GM13976 (cell line): ENCODE data around the gene SATB1.
A peak's percentile ranks its signal among the peaks of the same experiment; 100 is the strongest.
"Not testable (repeated sequence)": the region's sequence is repeated elsewhere in the genome, so short reads cannot be mapped to it uniquely, and the experiment has no call there.

Experiments
- DNase-seq: peaks from one replicate; pipeline ENCODE4 v3.0.0; 2012; ENCODE audit warnings: low spot score
- in situ Hi-C: fragments of 300-500 bp; cut with MboI; formaldehyde crosslinking; loops from one replicate; pipeline ENCODE4 v1.12.0; 2022; ENCODE audit warnings: low sequenced_read_pairs, mixed read lengths, inconsistent platforms; ENCODE audit not compliant: unreplicated experiment
- TF ChIP-seq, protein P1 (sequence below): IDR thresholded peaks from 2 replicates; pipeline ENCODE4 v1.5.1; 2012; ENCODE audit warnings: borderline replicate concordance, mild to moderate bottlenecking; ENCODE audit not compliant: insufficient read depth; ENCODE audit errors: extremely low read depth, missing control alignments, control extremely low read depth

The SATB1 gene

DNA sequence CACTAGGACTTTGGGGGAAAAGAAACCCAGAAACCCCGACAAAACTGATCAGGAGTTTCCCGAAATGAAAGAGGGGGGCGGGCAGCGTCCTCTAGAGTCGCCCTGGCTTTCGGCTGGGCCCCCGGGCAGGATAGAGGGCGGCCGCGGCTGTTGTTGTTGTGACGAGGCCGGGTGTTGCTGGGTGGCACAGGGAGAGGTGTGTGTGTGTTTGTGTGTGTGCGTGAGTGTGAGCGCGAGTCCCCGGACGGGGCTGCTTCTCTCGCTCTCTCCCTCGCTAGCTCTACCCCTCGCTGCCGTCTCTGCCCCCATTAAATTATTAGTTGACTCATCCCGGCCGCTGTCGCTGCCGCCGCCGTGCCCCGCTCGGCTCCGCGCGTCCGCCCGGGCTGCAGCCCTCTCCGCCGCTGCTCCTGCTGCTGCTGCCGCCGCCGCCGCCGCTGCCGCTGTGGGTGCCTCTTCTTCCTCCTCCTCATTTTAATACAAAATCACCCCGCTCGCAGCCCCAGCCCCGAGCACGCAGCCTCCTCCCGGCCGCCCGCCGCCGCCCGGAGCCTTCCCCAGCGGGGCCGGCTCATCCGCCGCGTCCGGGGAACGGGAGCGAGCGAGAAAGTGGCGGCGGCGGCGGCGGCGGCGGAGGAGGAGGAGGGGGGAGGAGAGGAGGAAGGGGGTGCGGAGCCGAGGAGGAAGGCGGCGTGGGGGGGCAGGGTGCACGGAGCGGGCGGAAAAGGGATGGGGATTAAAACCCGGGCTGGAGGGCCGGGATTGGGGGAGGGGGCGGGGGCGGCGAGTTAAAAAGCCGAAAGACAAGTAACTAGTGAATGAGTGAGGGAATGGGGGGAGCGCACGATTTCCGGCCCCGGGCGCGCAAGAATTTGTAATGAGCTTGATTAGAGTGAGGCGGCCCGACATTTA lies at the start of gene SATB1:
Gene SATB1, minus strand, starts transcription at position 611 of the 912 bp plus-strand sequence. CDS start 4,372 bp downstream, outside the sequence.
- TF ChIP-seq, protein P1, sequence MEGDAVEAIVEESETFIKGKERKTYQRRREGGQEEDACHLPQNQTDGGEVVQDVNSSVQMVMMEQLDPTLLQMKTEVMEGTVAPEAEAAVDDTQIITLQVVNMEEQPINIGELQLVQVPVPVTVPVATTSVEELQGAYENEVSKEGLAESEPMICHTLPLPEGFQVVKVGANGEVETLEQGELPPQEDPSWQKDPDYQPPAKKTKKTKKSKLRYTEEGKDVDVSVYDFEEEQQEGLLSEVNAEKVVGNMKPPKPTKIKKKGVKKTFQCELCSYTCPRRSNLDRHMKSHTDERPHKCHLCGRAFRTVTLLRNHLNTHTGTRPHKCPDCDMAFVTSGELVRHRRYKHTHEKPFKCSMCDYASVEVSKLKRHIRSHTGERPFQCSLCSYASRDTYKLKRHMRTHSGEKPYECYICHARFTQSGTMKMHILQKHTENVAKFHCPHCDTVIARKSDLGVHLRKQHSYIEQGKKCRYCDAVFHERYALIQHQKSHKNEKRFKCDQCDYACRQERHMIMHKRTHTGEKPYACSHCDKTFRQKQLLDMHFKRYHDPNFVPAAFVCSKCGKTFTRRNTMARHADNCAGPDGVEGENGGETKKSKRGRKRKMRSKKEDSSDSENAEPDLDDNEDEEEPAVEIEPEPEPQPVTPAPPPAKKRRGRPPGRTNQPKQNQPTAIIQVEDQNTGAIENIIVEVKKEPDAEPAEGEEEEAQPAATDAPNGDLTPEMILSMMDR = no peak
- DNase-seq = peak; percentile 45
- in situ Hi-C loops = no loop called here

DNA sequence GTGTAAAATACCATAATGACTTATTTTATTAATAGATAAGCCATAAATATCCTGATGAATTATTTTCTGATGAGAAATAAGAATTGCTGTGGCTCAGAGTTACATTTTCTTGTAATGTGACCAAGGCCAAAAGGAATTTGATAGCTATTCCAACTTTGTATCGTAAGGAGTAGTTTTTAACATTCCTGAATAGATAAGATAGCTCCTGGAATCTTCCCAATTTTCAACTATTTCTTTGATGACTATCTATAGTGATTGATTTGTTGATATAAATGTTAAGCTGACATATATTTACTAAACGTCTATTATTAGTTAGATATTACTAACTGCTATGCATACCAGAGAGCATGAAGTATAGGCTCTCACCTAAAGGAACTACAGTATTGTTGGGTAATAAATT lies 49.1 kb upstream of the SATB1 start:
- DNase-seq = no peak
- TF ChIP-seq, protein P1 = no peak
- in situ Hi-C loops = no loop called here

DNA sequence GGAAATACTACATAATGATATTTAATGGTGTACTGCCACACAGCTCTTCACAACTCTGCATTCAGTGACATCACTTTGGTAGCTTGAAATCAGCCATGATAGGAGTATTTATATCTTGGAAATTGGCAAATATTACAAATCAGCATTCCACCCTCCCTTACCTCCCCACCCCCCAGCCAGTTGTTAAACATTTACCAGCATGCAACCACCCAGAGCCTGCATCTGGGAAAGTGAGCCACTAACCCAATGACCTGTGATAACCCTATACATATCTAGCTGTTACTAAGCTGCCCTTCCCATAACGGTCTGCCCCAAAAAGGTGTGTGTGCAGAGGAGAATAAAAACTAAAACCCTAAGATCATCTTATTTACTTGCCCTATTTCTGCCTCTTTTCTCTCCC lies 44.6 kb upstream of the SATB1 start:
- no peak for DNase-seq
- TF ChIP-seq, protein P1 = no peak
- in situ Hi-C loops = no loop called here

DNA sequence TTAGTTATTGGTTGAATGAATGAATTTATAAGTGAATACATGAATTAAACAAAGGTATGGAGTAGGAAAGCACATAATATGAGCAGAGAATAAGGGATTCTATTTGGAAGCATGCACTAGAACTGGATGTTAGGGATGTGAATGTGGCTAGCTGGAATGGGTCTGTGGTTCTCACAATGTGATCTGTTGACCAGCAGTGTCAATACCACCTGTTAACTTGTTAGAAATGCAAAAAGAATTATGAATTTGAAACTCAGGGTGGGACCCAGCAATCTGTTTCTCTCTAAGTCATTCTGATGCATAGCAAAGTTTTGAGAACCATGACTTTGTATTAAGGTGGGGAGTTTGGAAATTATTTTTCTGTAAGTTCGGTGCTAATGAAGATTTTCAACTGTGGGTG lies 41.0 kb upstream of the SATB1 start:
- in situ Hi-C loops = no loop called here
- TF ChIP-seq, protein P1 = no peak
- DNase-seq = no peak

DNA sequence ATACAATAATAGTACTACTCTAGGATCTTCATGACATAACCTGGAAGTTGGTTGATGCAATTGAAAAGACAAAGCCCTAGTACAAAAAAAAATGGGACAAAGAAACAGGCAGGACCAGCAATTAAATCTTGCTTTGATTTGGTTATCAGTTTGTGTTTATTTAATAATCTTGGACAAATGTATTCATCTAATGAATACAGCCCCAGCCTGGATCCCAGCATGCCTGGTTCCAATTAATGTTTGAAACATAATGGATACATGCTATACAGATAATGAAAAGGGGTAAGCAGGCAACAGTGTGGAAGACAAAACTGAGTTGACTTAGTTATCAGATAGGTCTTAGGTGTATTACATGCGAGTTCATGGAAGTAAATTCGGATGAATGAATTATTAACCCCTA lies 29.6 kb upstream of the SATB1 start:
- TF ChIP-seq, protein P1 = no peak
- in situ Hi-C loops = no loop called here
- DNase-seq = no peak

DNA sequence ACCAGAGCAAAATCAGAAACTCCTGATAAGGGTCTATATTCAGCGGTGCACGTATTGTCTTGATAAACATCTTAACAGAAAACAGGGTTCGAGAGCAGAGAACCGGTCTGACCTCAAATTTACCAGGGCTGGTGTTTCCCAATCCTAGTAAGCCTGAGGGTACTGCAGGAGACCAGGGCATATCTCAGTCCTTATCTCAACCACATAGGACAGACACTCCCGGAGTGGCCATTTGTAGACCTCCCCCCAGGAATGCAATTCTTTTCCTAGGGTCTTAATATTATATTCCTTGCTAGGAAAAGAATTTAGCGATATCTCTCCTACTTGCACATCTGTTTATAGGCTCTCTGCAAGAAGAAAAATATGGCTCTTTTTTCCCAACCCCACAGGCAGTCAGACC lies 24.5 kb upstream of the SATB1 start:
- in situ Hi-C loops, DNase-seq: not testable (repeated sequence)

DNA sequence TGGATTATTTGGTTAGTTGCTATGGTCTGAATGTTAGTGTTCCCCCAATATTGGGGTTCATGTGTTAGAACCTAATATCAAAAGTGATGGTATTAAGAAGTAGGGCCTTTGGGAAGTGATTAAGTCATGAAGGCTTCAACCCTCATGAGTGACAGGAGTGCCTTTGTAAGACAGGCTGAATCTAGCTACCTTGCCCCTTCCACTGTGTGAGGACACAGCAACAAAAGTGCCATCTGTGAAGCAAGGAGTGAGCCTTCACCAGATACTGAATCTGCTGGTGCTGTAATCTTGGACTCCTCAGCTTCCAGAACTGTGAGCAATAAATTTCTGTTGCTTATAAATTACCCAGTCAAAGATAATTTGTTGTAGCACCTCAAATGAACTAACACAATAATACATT lies 22.6 kb upstream of the SATB1 start:
- TF ChIP-seq, protein P1 = no peak
- no peak for DNase-seq
- in situ Hi-C loops = no loop called here
